HG03139 (cell line): ENCODE results near the gene FYTTD1.
A peak's percentile ranks its signal among the peaks of the same experiment; 100 is the strongest.

Experiments
- ATAC-seq: cut with Tn5 transposase; IDR thresholded peaks from one replicate; pipeline ENCODE4 v1.9.1; 2021; ENCODE audit not compliant: unreplicated experiment

FYTTD1 gene

GRCh38 chr3:197790033-197790432, 40.4 kb downstream of the FYTTD1 start:
- no peak for ATAC-seq

GRCh38 chr3:197791113-197791891, 41.6 kb downstream of the FYTTD1 start, which contains the start of gene LRCH3:
Gene LRCH3 (plus strand): TSS chr3:197791254. CDS start chr3:197791279, 25 bp downstream.
- peak; percentile 74 for ATAC-seq

- ATAC-seq, result peak; percentile 18
These were observed 42.4 kb downstream of the FYTTD1 start for GRCh38 chr3:197791892-197792647.

- ATAC-seq, result no peak
These were observed 43.6 kb downstream of the FYTTD1 start for GRCh38 chr3:197793247-197793646.

GRCh38 chr3:197794115-197794514, 44.4 kb downstream of the FYTTD1 start:
- ATAC-seq, result no peak

- ATAC-seq, result no peak
These were observed 45.5 kb downstream of the FYTTD1 start for GRCh38 chr3:197795200-197795599.

- no peak for ATAC-seq
These were observed 46.4 kb downstream of the FYTTD1 start for GRCh38 chr3:197796087-197796486.

- ATAC-seq, result no peak
These were observed 49.2 kb downstream of the FYTTD1 start for GRCh38 chr3:197798863-197799262.

GRCh38 chr3:197800379-197800778, 50.7 kb downstream of the FYTTD1 start:
- no peak for ATAC-seq

GRCh38 chr3:197801891-197802778, 52.5 kb downstream of the FYTTD1 start:
- no peak for ATAC-seq

- ATAC-seq, result no peak
These were observed 53.2 kb downstream of the FYTTD1 start for GRCh38 chr3:197802779-197803459.

- ATAC-seq, result no peak
These were observed 54.8 kb downstream of the FYTTD1 start for GRCh38 chr3:197804511-197804910.

GRCh38 chr3:197807969-197808587, 58.4 kb downstream of the FYTTD1 start:
- ATAC-seq, result no peak

- ATAC-seq, result no peak
These were observed 59.8 kb downstream of the FYTTD1 start for GRCh38 chr3:197809356-197810020.

- no peak for ATAC-seq
These were observed 61.2 kb downstream of the FYTTD1 start for GRCh38 chr3:197810901-197811300.

GRCh38 chr3:197811343-197811742, 61.7 kb downstream of the FYTTD1 start:
- ATAC-seq, result no peak

- ATAC-seq, result no peak
These were observed 64.7 kb downstream of the FYTTD1 start for GRCh38 chr3:197814372-197814771.

- ATAC-seq, result no peak
These were observed 71.1 kb downstream of the FYTTD1 start for GRCh38 chr3:197820550-197821335.
